Mucosa of stomach (tissue), 1 donor: ENCODE measurements around the gene TTC39C.

Experiments used
- H3K27me3 ChIP-seq: one replicate; pipeline ENCODE4 v1.7.0; 2013; ENCODE audit warnings: mild to moderate bottlenecking, low read length; ENCODE audit not compliant: control insufficient read depth, insufficient read depth
- H3K36me3 ChIP-seq: one replicate; pipeline ENCODE4 v1.7.0; 2013; ENCODE audit warnings: low read length; ENCODE audit not compliant: control insufficient read depth, insufficient read depth
- H3K4me1 ChIP-seq: one replicate; pipeline ENCODE4 v1.7.0; 2013; ENCODE audit warnings: mild to moderate bottlenecking, low read length; ENCODE audit not compliant: control insufficient read depth, insufficient read depth
- H3K4me3 ChIP-seq: one replicate; pipeline ENCODE4 v1.7.0; 2013; ENCODE audit warnings: low read length
- H3K9ac ChIP-seq: one replicate; pipeline ENCODE4 v1.7.0; 2013; ENCODE audit warnings: mild to moderate bottlenecking, low read length, moderate library complexity
- H3K9me3 ChIP-seq: one replicate; pipeline ENCODE4 v1.7.0; 2013; ENCODE audit warnings: mild to moderate bottlenecking, low read length, moderate library complexity; ENCODE audit not compliant: control insufficient read depth
- donor health status: Pancreatic carcinoma.

Gene TTC39C

GRCh38 chr18:23977719-23978483 lies 36.7 kb upstream of the TTC39C start:
- Histone ChIP-seq H3K4me1 (peaks cover 11% of the 10 kb centered on the region), H3K36me3 (no peaks in the 10 kb centered on the region), H3K27me3 (no peaks in the 10 kb centered on the region), H3K9me3 (no peaks in the 10 kb centered on the region), H3K4me3 (no peak overlapping the region), H3K9ac (no peak overlapping the region)

- Histone ChIP-seq H3K9ac (no peak overlapping the region), H3K27me3 (no peaks in the 10 kb centered on the region), H3K9me3 (no peaks in the 10 kb centered on the region), H3K4me3 (no peak overlapping the region), H3K4me1 (peaks cover 12% of the 10 kb centered on the region), H3K36me3 (no peaks in the 10 kb centered on the region)
These were observed 33.1 kb upstream of the TTC39C start for GRCh38 chr18:23981369-23981980.

GRCh38 chr18:23982155-23983079 lies 32.1 kb upstream of the TTC39C start:
- H3K9me3 ChIP-seq = no peaks in the 10 kb centered on the region
- no peaks in the 10 kb centered on the region for H3K27me3 ChIP-seq
- H3K9ac ChIP-seq = no peak overlapping the region
- H3K4me3 ChIP-seq = no peak overlapping the region
- H3K4me1 ChIP-seq = peaks cover 12% of the 10 kb centered on the region
- no peaks in the 10 kb centered on the region for H3K36me3 ChIP-seq

- no peaks in the 10 kb centered on the region for H3K27me3 ChIP-seq
- H3K9me3 ChIP-seq = no peaks in the 10 kb centered on the region
- H3K9ac ChIP-seq = no peak overlapping the region
- H3K36me3 ChIP-seq = no peaks in the 10 kb centered on the region
- peaks cover 12% of the 10 kb centered on the region for H3K4me1 ChIP-seq
- H3K4me3 ChIP-seq = no peak overlapping the region
These were observed 31.4 kb upstream of the TTC39C start for GRCh38 chr18:23983112-23983511.

- peaks cover 12% of the 10 kb centered on the region for H3K4me1 ChIP-seq
- no peak overlapping the region for H3K9ac ChIP-seq
- H3K4me3 ChIP-seq = no peak overlapping the region
- no peaks in the 10 kb centered on the region for H3K9me3 ChIP-seq
- no peaks in the 10 kb centered on the region for H3K27me3 ChIP-seq
- no peaks in the 10 kb centered on the region for H3K36me3 ChIP-seq
These were observed 27.8 kb upstream of the TTC39C start for GRCh38 chr18:23986600-23987359.

- Histone ChIP-seq H3K4me3 (no peak overlapping the region), H3K4me1 (peaks cover 3% of the 10 kb centered on the region), H3K9me3 (no peaks in the 10 kb centered on the region), H3K36me3 (no peaks in the 10 kb centered on the region), H3K9ac (no peak overlapping the region), H3K27me3 (no peaks in the 10 kb centered on the region)
These were observed 23.8 kb upstream of the TTC39C start for GRCh38 chr18:23990474-23991410.

- Histone ChIP-seq H3K27me3 (no peaks in the 10 kb centered on the region), H3K4me1 (peaks cover 3% of the 10 kb centered on the region), H3K36me3 (no peaks in the 10 kb centered on the region), H3K9me3 (no peaks in the 10 kb centered on the region), H3K9ac (no peak overlapping the region), H3K4me3 (no peak overlapping the region)
These were observed 22.2 kb upstream of the TTC39C start for GRCh38 chr18:23992089-23992940.

- H3K9ac ChIP-seq = no peak overlapping the region
- H3K4me1 ChIP-seq = peaks cover 3% of the 10 kb centered on the region
- no peaks in the 10 kb centered on the region for H3K36me3 ChIP-seq
- no peaks in the 10 kb centered on the region for H3K9me3 ChIP-seq
- H3K4me3 ChIP-seq = no peak overlapping the region
- H3K27me3 ChIP-seq = no peaks in the 10 kb centered on the region
These were observed 21.6 kb upstream of the TTC39C start for GRCh38 chr18:23992941-23993280.

- H3K9ac ChIP-seq = no peak overlapping the region
- no peaks in the 10 kb centered on the region for H3K9me3 ChIP-seq
- no peaks in the 10 kb centered on the region for H3K27me3 ChIP-seq
- no peaks in the 10 kb centered on the region for H3K36me3 ChIP-seq
- peaks cover 12% of the 10 kb centered on the region for H3K4me1 ChIP-seq
- H3K4me3 ChIP-seq = no peak overlapping the region
These were observed 20.1 kb upstream of the TTC39C start for GRCh38 chr18:23994361-23994902.

- Histone ChIP-seq H3K27me3 (no peaks in the 10 kb centered on the region), H3K4me3 (no peak overlapping the region), H3K4me1 (peaks cover 20% of the 10 kb centered on the region), H3K9me3 (no peaks in the 10 kb centered on the region), H3K9ac (no peak overlapping the region), H3K36me3 (no peaks in the 10 kb centered on the region)
These were observed 19.4 kb upstream of the TTC39C start for GRCh38 chr18:23995180-23995579.
